Hematopoietic multipotent progenitor cell treated with erythropoietin and hydrocortisone succinate and interleukin-3 and kit ligand, for 4 days (in vitro differentiated cells): ENCODE data around the gene PLGLB2.
"Not testable (repeated sequence)": the region's sequence is repeated elsewhere in the genome, so short reads cannot be mapped to it uniquely, and the experiment has no call there.

ENCODE experiments used
- DNase-seq: peaks from one replicate; pipeline ENCODE4 v3.0.0-alpha.2; 2015

The PLGLB2 gene

DNA sequence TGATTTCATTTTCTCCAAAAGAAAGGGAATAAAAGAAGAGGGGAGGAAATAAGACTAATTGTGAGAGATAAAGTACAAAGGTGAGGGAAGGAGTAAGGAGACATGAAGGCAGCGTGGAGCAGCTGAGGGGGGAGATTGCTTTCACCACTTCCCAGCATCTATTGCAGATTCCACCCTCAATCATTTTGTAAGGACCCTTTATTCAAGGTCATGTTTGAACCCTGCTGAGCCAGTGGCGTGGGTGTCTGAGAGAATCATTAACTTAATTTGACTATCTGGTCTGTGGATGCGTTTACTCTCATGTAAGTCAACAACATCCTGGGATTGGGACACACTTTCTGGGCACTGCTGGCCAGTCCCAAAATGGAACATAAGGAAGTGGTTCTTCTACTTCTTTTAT lies at the start of gene PLGLB2:
TSS of gene PLGLB2 (plus strand) at position 297 of the 400 bp plus-strand sequence. CDS start at position 364, 67 bp downstream.
- DNase-seq: not testable (repeated sequence)

- DNase-seq: not testable (repeated sequence)
Measured at GRCh38 chr2:87704572-87705323, 43.1 kb upstream of the PLGLB2 start.

DNA sequence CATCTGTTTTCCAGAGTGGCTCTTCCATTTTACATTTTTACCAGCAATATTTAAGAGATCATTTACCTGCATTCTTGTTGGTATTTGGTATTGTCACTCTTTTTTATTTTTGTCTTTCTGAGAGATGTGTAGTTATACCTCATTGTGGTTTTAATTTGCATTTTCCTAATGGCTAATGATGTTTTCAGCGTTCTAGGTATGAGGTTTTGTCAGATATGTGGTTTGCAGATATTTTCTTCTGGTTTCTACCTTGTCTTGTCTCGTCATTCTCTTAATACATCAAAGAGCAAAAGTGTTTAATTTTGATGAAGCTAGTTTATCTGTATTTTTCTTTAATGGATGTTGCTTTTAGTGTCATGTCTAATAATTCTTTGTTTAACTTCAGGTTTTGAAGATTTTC lies 39.5 kb upstream of the PLGLB2 start:
- not testable (repeated sequence) for DNase-seq

GRCh38 chr2:87727940-87728599 lies 19.8 kb upstream of the PLGLB2 start:
- not testable (repeated sequence) for DNase-seq

DNA sequence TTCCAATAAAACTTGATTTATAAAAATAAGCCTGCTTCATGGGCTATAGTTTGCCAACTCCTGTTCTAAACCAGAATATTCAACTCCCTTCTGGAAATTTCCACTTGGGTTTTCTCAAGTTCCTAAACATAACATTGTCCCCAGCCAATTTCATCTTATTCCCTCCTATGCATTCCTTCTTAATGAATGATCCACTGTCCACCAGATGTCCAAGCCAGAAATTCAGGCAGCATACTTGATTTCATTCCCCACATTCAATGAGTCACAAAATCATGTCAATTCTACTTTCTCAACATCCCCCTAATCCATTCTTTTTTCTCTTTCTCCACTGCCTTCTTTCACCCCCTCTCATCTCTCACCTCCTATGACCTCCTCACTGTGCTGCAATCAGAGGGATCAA lies 7.0 kb upstream of the PLGLB2 start:
- not testable (repeated sequence) for DNase-seq

GRCh38 chr2:87742393-87743108 lies 5.3 kb upstream of the PLGLB2 start:
- not testable (repeated sequence) for DNase-seq

DNA sequence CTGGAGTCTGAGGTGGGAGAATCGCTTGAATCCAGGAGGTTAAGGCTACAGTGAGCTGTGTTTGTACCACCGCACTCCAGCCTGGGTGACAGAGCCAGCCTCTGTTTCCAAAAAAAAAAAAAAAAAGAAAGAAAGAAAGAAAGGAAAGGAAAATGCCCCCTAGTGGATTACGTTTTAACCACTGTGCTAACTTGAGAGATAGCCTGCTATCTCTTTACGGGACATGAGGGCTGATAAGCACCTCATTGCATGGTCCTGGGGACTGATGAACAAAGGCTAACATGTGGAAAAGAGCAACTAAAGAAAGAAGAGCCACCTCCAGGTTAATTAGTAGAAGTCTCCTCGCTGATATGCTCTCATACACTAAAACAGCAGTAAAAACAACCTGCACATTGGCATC lies 4.2 kb upstream of the PLGLB2 start:
- not testable (repeated sequence) for DNase-seq

- DNase-seq: not testable (repeated sequence)
Measured at GRCh38 chr2:87745353-87745951, 2.4 kb upstream of the PLGLB2 start.

DNA sequence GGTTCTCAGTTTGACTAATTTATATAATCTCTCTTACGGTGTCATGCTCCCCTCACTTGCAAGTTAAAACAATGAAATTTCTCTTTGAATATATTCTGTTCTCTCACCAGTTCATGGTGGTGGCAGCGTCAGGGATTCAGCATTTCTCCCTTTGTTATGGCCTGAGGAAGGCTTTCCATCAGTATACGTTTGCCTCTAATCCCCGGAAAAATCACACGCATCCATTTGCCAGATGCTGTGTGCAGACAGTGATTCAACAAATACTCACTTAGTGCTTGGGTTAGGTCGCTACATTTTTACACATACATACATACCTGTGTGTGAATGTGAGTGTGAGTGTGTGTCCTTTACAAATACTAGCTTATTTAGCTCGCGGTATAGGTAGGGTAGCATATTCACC lies 637 bp downstream of the PLGLB2 start:
- not testable (repeated sequence) for DNase-seq

DNA sequence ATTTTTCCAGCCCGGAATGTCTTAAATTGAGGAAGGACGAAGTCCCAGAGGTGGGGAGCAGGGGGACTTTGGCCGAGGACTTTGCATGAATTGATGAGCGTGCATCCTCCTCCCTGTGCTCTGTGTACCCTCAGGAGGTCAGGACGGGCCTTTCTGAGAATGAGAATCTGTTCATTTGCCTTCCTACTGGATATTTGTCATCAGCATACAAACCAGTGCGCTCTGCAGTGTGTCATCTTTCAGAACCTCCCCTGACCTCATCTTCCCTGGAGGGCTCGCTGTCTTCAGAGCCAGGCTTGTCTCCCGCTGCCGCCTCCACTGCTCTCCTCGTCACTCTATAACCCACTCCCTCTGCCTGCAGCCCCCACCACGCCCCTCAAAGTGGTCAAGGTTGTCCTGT lies 2.7 kb downstream of the PLGLB2 start:
- DNase-seq: not testable (repeated sequence)

GRCh38 chr2:87754759-87755158 lies 6.9 kb downstream of the PLGLB2 start:
- DNase-seq: not testable (repeated sequence)
